ENCODE results near the gene SLC35F2.

SLC35F2 gene

DNA sequence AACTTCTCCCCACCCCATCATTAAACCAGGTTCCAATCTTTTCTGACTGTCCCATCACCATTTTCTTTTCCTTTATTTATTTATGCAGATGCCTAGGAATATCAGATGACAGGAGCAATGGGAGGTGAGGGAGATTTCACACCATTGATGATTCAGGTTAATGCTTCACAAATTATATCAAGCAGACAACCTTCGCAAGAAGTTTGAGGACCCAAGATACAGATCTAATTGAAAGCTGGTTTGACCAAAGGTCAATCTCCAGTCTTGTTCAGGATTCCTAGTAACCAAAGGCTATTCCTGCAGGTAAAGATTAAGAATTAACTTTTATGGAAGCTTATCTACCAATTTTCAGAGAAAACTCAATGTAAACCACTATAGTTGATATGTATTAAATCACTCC lies 54.4 kb downstream of the SLC35F2 start:
- H3K27ac ChIP-seq = no peak overlapping the region
- no peak for TF ChIP-seq ZFX (IDR thresholded peaks at IDR 0.05; ENCODE audit: borderline replicate concordance)
- TF ChIP-seq, protein P1, sequence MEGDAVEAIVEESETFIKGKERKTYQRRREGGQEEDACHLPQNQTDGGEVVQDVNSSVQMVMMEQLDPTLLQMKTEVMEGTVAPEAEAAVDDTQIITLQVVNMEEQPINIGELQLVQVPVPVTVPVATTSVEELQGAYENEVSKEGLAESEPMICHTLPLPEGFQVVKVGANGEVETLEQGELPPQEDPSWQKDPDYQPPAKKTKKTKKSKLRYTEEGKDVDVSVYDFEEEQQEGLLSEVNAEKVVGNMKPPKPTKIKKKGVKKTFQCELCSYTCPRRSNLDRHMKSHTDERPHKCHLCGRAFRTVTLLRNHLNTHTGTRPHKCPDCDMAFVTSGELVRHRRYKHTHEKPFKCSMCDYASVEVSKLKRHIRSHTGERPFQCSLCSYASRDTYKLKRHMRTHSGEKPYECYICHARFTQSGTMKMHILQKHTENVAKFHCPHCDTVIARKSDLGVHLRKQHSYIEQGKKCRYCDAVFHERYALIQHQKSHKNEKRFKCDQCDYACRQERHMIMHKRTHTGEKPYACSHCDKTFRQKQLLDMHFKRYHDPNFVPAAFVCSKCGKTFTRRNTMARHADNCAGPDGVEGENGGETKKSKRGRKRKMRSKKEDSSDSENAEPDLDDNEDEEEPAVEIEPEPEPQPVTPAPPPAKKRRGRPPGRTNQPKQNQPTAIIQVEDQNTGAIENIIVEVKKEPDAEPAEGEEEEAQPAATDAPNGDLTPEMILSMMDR (IDR thresholded peaks at IDR 0.05) = no peak

DNA sequence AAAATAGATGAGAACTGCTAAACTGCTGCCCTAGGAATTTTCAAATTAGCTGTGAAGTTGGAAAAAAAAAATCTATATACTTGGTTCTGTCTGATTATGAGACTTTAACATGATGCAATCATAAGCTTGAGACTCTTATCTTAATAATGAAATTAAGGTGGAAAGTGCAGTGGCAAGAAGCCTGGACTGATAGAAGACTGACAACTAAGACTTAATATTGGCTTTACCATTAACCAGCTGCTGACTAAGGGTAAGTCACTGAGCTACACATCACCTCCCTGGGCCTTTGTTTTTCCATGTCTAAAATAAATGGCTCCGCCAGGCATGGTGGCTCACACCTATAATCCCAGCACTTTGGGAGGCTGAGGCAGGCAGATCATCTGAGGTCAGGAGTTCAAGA lies 56.9 kb downstream of the SLC35F2 start:
- TF ChIP-seq, protein P1 (IDR thresholded peaks at IDR 0.05) = no peak
- TF ChIP-seq ZFX (IDR thresholded peaks at IDR 0.05; ENCODE audit: borderline replicate concordance) = no peak
- H3K27ac ChIP-seq = no peak overlapping the region

DNA sequence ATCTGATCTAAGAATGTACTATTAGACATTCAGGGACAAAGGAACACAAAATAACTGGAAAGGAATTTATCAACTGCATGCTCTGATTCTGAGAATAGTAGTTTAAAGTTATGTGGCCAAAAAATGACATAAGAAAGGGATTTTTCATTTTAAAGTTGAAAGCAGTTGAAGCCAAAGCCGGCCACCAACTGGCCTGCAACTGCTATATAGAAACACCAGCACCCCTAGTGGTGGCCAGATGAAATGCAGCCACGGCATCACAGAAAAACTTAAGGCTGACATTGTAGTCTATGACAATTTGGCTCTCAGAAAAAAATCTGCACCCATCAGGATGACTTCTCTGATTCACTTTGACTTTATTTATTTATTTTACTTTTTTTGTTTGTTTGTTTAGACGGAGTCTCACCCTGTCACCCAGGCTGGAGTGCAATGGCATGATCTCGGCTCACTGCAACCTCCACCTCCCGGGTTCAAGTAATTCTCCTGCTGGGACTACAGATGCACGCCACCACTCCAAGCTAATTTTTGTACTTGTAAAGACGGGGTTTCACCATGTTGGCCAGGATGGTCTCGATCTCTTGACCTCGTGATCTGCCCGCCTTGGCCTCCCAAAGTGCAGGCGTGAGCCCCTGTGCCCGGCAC lies 59.2 kb downstream of the SLC35F2 start:
- no peak overlapping the region for H3K27ac ChIP-seq
- TF ChIP-seq ZFX (IDR thresholded peaks at IDR 0.05; ENCODE audit: borderline replicate concordance) = no peak
- TF ChIP-seq, protein P1 (IDR thresholded peaks at IDR 0.05) = peak; percentile 99

DNA sequence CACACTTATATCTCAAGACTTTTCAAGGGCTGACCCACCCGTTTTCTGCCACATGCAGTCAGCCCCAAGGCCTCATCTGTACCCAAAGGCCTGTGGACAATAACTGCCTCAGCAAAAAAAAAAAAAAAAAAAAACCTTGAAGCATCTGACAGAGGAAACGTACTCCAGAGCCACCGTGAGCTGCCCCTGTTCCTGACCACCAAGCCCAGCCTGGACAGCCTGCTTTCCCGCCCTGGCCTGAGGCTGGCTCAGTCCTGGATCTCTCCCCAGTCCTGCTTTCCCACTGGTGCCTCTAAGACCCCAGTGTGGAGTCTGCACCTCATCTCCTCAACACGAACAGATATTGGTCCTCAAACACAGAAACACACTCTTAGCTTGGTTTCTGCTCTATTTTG lies 66.5 kb downstream of the SLC35F2 start:
- TF ChIP-seq, protein P1 (IDR thresholded peaks at IDR 0.05) = no peak
- no peak for TF ChIP-seq ZFX (IDR thresholded peaks at IDR 0.05; ENCODE audit: borderline replicate concordance)
- H3K27ac ChIP-seq = no peak overlapping the region

DNA sequence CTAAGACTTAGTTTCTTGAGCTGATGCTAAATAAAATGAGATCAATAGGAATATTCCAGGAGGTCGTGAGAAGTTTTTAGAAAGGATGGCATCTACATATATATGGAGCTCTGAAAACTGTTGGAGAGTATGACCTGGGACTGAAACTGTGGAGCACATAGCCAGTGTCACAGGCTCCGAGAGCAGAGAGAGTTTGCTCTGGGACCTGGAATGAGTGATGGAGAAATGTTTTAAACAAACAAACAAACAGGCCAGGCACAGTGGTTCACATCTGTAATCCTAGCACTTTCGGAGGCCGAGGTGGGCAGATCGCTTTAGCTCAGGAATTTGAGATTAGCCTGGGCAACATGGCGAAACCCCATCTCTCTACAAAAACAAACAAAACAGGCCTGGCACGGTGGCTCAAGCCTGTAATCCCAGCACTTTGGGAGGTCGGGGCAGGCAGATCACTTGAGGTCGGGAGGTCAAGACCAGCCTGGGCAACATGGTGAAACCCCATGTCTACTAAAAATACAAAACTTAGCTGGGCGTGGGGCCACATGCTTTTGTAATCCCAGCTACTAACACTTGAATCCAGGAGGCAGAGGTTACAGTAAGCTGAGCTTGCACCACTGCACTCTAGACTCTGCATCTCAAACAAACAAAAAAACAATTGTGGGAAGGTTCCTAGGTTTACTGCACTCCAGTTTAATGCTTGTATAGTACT lies 67.1 kb downstream of the SLC35F2 start:
- TF ChIP-seq, protein P1 (IDR thresholded peaks at IDR 0.05) = no peak
- no peak for TF ChIP-seq ZFX (IDR thresholded peaks at IDR 0.05; ENCODE audit: borderline replicate concordance)
- no peak overlapping the region for H3K27ac ChIP-seq

DNA sequence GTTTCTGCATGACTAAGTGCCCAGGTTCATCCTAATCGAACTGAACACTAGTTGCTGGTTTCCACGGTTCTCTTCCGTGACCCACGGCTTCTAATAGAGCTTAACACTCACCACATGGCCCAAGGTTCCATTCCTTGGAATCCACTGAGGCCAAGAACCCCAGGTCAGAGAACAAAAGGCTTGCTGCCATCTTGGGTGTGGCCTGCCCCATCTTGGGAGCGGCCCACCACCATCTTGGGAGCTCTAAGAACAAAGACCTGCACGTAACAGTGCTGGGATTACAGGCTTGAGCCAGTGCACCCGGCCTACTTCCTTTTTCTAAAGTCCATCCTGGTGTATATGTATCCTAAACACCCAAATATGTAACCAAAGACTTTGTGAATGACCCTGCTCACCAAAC lies 68.8 kb downstream of the SLC35F2 start:
- no peak overlapping the region for H3K27ac ChIP-seq
- TF ChIP-seq, protein P1 (IDR thresholded peaks at IDR 0.05) = no peak
- TF ChIP-seq ZFX (IDR thresholded peaks at IDR 0.05; ENCODE audit: borderline replicate concordance) = no peak

DNA sequence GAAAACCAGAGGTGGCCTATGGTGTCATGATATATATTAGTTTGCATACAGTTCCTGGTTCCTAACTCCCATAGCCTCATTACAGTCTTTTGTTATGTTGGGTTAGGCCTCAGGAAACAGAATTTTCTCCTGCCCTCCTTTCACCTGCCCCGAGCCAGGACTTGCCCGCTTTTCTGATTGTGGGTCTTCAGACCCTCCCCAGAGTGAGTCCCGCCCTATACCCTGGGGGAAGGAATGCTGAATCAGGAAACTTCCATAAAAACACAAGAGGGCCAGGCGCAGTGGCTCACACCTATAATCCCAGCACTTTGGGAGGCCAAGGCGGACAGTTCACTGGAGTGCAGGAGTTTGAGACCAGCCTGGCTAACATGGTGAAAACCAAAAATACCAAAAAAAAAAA lies 70.9 kb downstream of the SLC35F2 start:
- no peak for TF ChIP-seq ZFX (IDR thresholded peaks at IDR 0.05; ENCODE audit: borderline replicate concordance)
- TF ChIP-seq, protein P1 (IDR thresholded peaks at IDR 0.05) = no peak
- no peak overlapping the region for H3K27ac ChIP-seq

All from 22Rv1 (cell line).